Transverse colon (tissue), 4 donors: ENCODE measurements around the gene UNC93A. TPM values are rescaled to one million over a fixed set of nuclear protein-coding genes. Genes with fewer than 3 reads are reported as not detected.
"Not testable (repeated sequence)": the region's sequence is repeated elsewhere in the genome, so short reads cannot be mapped to it uniquely, and the experiment has no call there.

ENCODE experiments used
- DNase-seq: peaks from one replicate; pipeline ENCODE4 v3.0.0-alpha.2; 2019
- H3K27ac ChIP-seq, 4 donors: fragments of 200-600 bp; sonication (generic); 2 replicates each; pipeline ENCODE4 v1.5.1; 2016 to 2018; ENCODE audit warnings: inconsistent platforms in 4 of 4
- H3K27me3 ChIP-seq: fragments of 200-600 bp; sonication (generic); 2 replicates; pipeline ENCODE4 v1.5.1; 2017; ENCODE audit warnings: inconsistent platforms
- H3K36me3 ChIP-seq, 4 donors: fragments of 200-600 bp; sonication (generic); 2 replicates each; pipeline ENCODE4 v1.5.1; 2017 to 2019; ENCODE audit warnings: inconsistent platforms in 4 of 4
- H3K4me1 ChIP-seq, 4 donors: fragments of 200-600 bp; sonication (generic); 2 replicates each; pipeline ENCODE4 v1.5.1; 2017 to 2020; ENCODE audit warnings: inconsistent platforms in 4 of 4
- H3K4me3 ChIP-seq, 4 donors: fragments of 200-600 bp; sonication (generic); 1 replicate in 1 of 4; 2 replicates in 3 of 4; pipeline versions ENCODE4 v1.5.1 to v1.6.1; 2017 to 2019; ENCODE audit warnings: inconsistent platforms in 4 of 4
- H3K9me3 ChIP-seq, 2 donors: fragments of 200-600 bp; sonication (generic); 2 replicates each; pipeline ENCODE4 v1.5.1; 2017 to 2019; ENCODE audit warnings: inconsistent platforms in 2 of 2
- CTCF ChIP-seq, 5 experiments: fragments of 200-600 bp in 3 of 5; fragments of 450-650 bp in 2 of 5; sonication (generic) in 3 of 5; IDR thresholded peaks; 1 replicate in 2 of 5; 2 replicates in 3 of 5; pipeline ENCODE4 v1.5.1; 2016 to 2017; ENCODE audit warnings: antibody characterized with exemption in 5 of 5, inconsistent platforms in 3 of 5, mild to moderate bottlenecking in 2 of 5, moderate library complexity in 1 of 5
- EP300 ChIP-seq: sonication (generic); formaldehyde crosslinking; IDR thresholded peaks from one replicate; pipeline ENCODE4 v1.6.1; 2017; ENCODE audit warnings: antibody characterized with exemption, low read depth
- POLR2A ChIP-seq: fragments of 450-650 bp; IDR thresholded peaks from one replicate; pipeline ENCODE4 v1.6.1; 2016; ENCODE audit warnings: antibody characterized with exemption, mild to moderate bottlenecking, moderate library complexity
- POLR2AphosphoS5 ChIP-seq, 3 donors: sonication (generic); formaldehyde crosslinking; IDR thresholded peaks; one replicate each; pipeline ENCODE4 v1.6.1; 2016; ENCODE audit warnings: antibody characterized with exemption in 3 of 3
- WGBS, 2 donors: methylation state at CpG; one replicate each; pipeline ENCODE4 v1.1.5; 2018; ENCODE audit warnings: low coverage in 1 of 2; 5-methylcytosine and 5-hydroxymethylcytosine counted together
- in situ Hi-C, 4 donors: fragments of 200-750 bp; cut with MboI; loops; one replicate each; pipeline versions ENCODE4 v1.15.0 to v1.15.1; 2017; ENCODE audit warnings: low sequenced_read_pairs in 3 of 4, low pct_ligation_motif_present in 1 of 4, low pct_unique_long_range_greater_than_20kb in 1 of 4
- intact Hi-C: fragments of 100-400 bp; cut with DNase I; formaldehyde crosslinking; loops from one replicate; pipeline ENCODE4 v1.15.1; 2023; ENCODE audit warnings: low total_unique reads
- total RNA-seq, 4 donors: library from RNA; depleted of rRNA; stranded (reverse); fragments of >200 nt; gene quantifications; one replicate each; pipeline ENCODE4 v1.1.0, GENCODE V29; 2016

The UNC93A gene
- total RNA-seq, 4 donors from 2014 or later, result not detected

- Histone ChIP-seq H3K27ac (peak overlapping the region; percentile 48 to 71 (median 62)), H3K4me3 (peak overlapping the region; percentile 8 to 54 (median 36)), H3K27me3 (no peaks in the 10 kb centered on the region), H3K36me3 (no peaks in the 10 kb centered on the region), H3K4me1 (peaks cover 0 to 18% (median 9%) of the 10 kb centered on the region in 4 donors), H3K9me3 (no peaks in the 10 kb centered on the region)
- WGBS, 2 donors, result 1 to 4% methylated on average over 5 to 57 of the region's 62 CpGs
- peak; percentile 87 for DNase-seq
- intact Hi-C loops (no loop called here), in situ Hi-C loops (loop anchor here in 2 of 4 donors (25.0 kb wide), 1 partner anchor 139 kb away; no protein-coding TSS in a partner anchor)
- TF ChIP-seq EP300, result no peak
- peak; percentile 32 for TF ChIP-seq POLR2A
- TF ChIP-seq CTCF (IDR thresholded peaks at IDR 0.05), result peak; percentile 74 to 85 (median 77)
These were observed 59.9 kb downstream of the UNC93A start for GRCh38 chr6:167350731-167351655.

- intact Hi-C loops, result no loop called here
These were observed 60.7 kb downstream of the UNC93A start for GRCh38 chr6:167351656-167352345.

GRCh38 chr6:167356874-167357273 lies 65.8 kb downstream of the UNC93A start:
- H3K27ac ChIP-seq, result no peak overlapping the region
- intact Hi-C loops, result no loop called here

More at GRCh38 chr6:167351656-167352345, 60.7 kb downstream of the UNC93A start:
- H3K36me3 ChIP-seq, result no peaks in the 10 kb centered on the region
- in situ Hi-C loops, result loop anchor here in 2 of 4 donors (25.0 kb wide), 1 partner anchor 140 kb away; no protein-coding TSS in a partner anchor
- H3K9me3 ChIP-seq, result no peaks in the 10 kb centered on the region
- DNase-seq, result no peak
- H3K4me3 ChIP-seq, result peak overlapping the region in 3 of 4 donors; percentile 21 to 54 (median 51)
- H3K4me1 ChIP-seq, result peaks cover 0 to 18% (median 9%) of the 10 kb centered on the region in 4 donors
- H3K27ac ChIP-seq, result peak overlapping the region in 1 of 4 donors; percentile 71
- TF ChIP-seq CTCF (IDR thresholded peaks at IDR 0.05) (no peak), POLR2AphosphoS5 (IDR thresholded peaks at IDR 0.05) (no peak), POLR2A (no peak), EP300 (no peak)
- H3K27me3 ChIP-seq, result no peaks in the 10 kb centered on the region
- 49 to 51% methylated on average over 10 to 13 of the region's 13 CpGs for WGBS, 2 donors

GRCh38 chr6:167358394-167358793 lies 67.3 kb downstream of the UNC93A start:
- not testable (repeated sequence) for H3K9me3 ChIP-seq
- in situ Hi-C loops, result loop anchor here in 2 of 4 donors (25.0 kb wide), 1 partner anchor 146 kb away; no protein-coding TSS in a partner anchor

More at GRCh38 chr6:167356874-167357273, 65.8 kb downstream of the UNC93A start:
- Histone ChIP-seq H3K4me3 (no peak overlapping the region), H3K36me3 (no peaks in the 10 kb centered on the region), H3K4me1 (no peaks in the 10 kb centered on the region), H3K9me3 (no peaks in the 10 kb centered on the region), H3K27me3 (no peaks in the 10 kb centered on the region)
- DNase-seq, result no peak
- TF ChIP-seq CTCF (IDR thresholded peaks at IDR 0.05), result no peak
- no peak for TF ChIP-seq EP300
- TF ChIP-seq POLR2AphosphoS5 (IDR thresholded peaks at IDR 0.05), result no peak
- no peak for TF ChIP-seq POLR2A
- WGBS, 2 donors, result 85 to 100% methylated on average over 3 of the region's 3 CpGs
- in situ Hi-C loops, result loop anchor here in 2 of 4 donors (25.0 kb wide), 1 partner anchor 145 kb away; no protein-coding TSS in a partner anchor

GRCh38 chr6:167361170-167361569 lies 70.1 kb downstream of the UNC93A start:
- H3K36me3 ChIP-seq, DNase-seq, H3K27me3 ChIP-seq, H3K9me3 ChIP-seq, H3K27ac ChIP-seq, H3K4me3 ChIP-seq, H3K4me1 ChIP-seq, intact Hi-C loops: not testable (repeated sequence)
- 82% methylated on average over 1 of the region's 1 CpG; no CpG with 5 or more reads in 1 of the 2 donors for WGBS, 2 donors
- in situ Hi-C loops, result loop anchor here in 2 of 4 donors (25.0 kb wide), 1 partner anchor 149 kb away; no protein-coding TSS in a partner anchor

More at GRCh38 chr6:167358394-167358793, 67.3 kb downstream of the UNC93A start:
- H3K4me1 ChIP-seq, H3K27me3 ChIP-seq, H3K4me3 ChIP-seq, H3K36me3 ChIP-seq, DNase-seq, H3K27ac ChIP-seq, intact Hi-C loops: not testable (repeated sequence)
- 79 to 100% methylated on average over 3 of the region's 11 CpGs for WGBS, 2 donors
